K562 (cell line): Measurements from ENCODE around the gene STT3A. TPM values are rescaled to one million over a fixed set of nuclear protein-coding genes. Genes with fewer than 3 reads are reported as not detected.

ENCODE experiments used
- ATAC-seq: fragments of 200-7000 bp; cut with Tn5 transposase; 3 replicates; pipeline ENCODE4 v1.9.1; 2020; ENCODE audit warnings: moderate library complexity
- BruUV-seq: library from RNA; stranded (reverse); fragments of 400-500 nt; replicated peaks from 2 replicates; lab custom pipeline; 2021; lab: Mats Ljungman, UMichigan
- CTCF ChIA-PET: fragments of 300-600 bp; formaldehyde crosslinking; extraction: SDS; loops from one replicate; lab custom pipeline; 2021; ENCODE audit warnings: low intra/inter-chr PET ratio; lab: Yijun Ruan, JAX
- POLR2A ChIA-PET: fragments of 300-600, 350-650 bp; sonication (Branson Sonifier 250); formaldehyde crosslinking; extraction: SDS; loops from one replicate; lab custom pipeline; 2021; ENCODE audit warnings: antibody characterized with exemption, inconsistent platforms; lab: Yijun Ruan, JAX
- DNase-seq, 4 experiments: peaks; one replicate each; pipeline versions ENCODE4 v3.0.0 to v3.0.0-alpha.2; 2011 to 2018; ENCODE audit warnings: low spot score in 3 of 4, mixed read lengths in 3 of 4; ENCODE audit errors: extremely low read depth in 1 of 4
- FAIRE-seq: peaks from 2 replicates; lab custom pipeline; 2011; peaks lifted over from hg19 to GRCh38; lab: Jason Lieb, UNC
- H2AFZ ChIP-seq: 2 replicates; pipeline ENCODE4 v1.6.0; 2011; ENCODE audit warnings: low read depth, low read length, control low read depth, inconsistent platforms
- H3K27ac ChIP-seq: fragments of 200-600 bp; 3 replicates; pipeline ENCODE4 v1.8.0; 2011; ENCODE audit warnings: low read depth, mild to moderate bottlenecking, control low read depth, inconsistent platforms, low read length, moderate library complexity, mixed read lengths; ENCODE audit errors: extremely low read depth
- H3K27me3 ChIP-seq, 2 experiments: fragments of 300-600 bp in 1 of 2; 2 replicates in 1 of 2; 3 replicates in 1 of 2; pipeline versions ENCODE4 v1.6.0 to v1.8.0; 2011; ENCODE audit warnings: inconsistent platforms in 2 of 2, low read length in 2 of 2, mild to moderate bottlenecking in 1 of 2, mixed read lengths in 1 of 2, moderate library complexity in 1 of 2; ENCODE audit not compliant: control insufficient read depth in 2 of 2, insufficient read depth in 2 of 2
- H3K36me3 ChIP-seq: fragments of 300-600 bp; 3 replicates; pipeline ENCODE4 v1.8.0; 2011; ENCODE audit warnings: mild to moderate bottlenecking, low read length, inconsistent platforms; ENCODE audit not compliant: control insufficient read depth, insufficient read depth
- H3K4me1 ChIP-seq, 2 experiments: fragments of 200-600 bp in 1 of 2; replicated peaks in 1 of 2; 2 replicates in 1 of 2; 3 replicates in 1 of 2; pipeline versions ENCODE4 v1.5.1 to v1.8.0; 2011; ENCODE audit warnings: inconsistent platforms in 2 of 2, low read length in 2 of 2, mild to moderate bottlenecking in 1 of 2, mixed read lengths in 1 of 2, moderate library complexity in 1 of 2; ENCODE audit not compliant: control insufficient read depth in 2 of 2, insufficient read depth in 2 of 2
- H3K4me2 ChIP-seq: 2 replicates; pipeline ENCODE4 v1.6.1; 2011; ENCODE audit warnings: low read length, control low read depth, inconsistent platforms, mixed read lengths; ENCODE audit not compliant: insufficient read depth
- H3K4me3 ChIP-seq: fragments of 200-600 bp; sonication (generic), shearing (Covaris generic); 2 replicates; pipeline ENCODE4 v1.5.1; 2016; ENCODE audit warnings: control low read depth, inconsistent platforms
- H3K79me2 ChIP-seq: fragments of 200-600 bp; 3 replicates; pipeline ENCODE4 v1.8.0; 2011; ENCODE audit warnings: low read length, inconsistent platforms; ENCODE audit not compliant: control insufficient read depth, insufficient read depth
- H3K9ac ChIP-seq, 2 experiments: 2 replicates each; pipeline versions ENCODE4 v1.6.0 to v1.6.1; 2011; ENCODE audit warnings: low read depth in 2 of 2, low read length in 2 of 2, control low read depth in 1 of 2, inconsistent platforms in 1 of 2, mild to moderate bottlenecking in 1 of 2, mixed read lengths in 1 of 2; ENCODE audit not compliant: insufficient read depth in 1 of 2
- H3K9me1 ChIP-seq: one replicate; pipeline ENCODE4 v1.6.0; 2011; ENCODE audit warnings: inconsistent platforms, mild to moderate bottlenecking, low read length, moderate library complexity; ENCODE audit not compliant: control insufficient read depth, insufficient read depth
- H3K9me3 ChIP-seq: replicated peaks from 2 replicates; pipeline ENCODE4 v1.5.1; 2011; ENCODE audit warnings: low read depth, low read length, inconsistent platforms; ENCODE audit not compliant: control insufficient read depth, insufficient read depth
- H4K20me1 ChIP-seq: replicated peaks from 2 replicates; pipeline ENCODE4 v1.6.1; 2011; ENCODE audit warnings: low read length, inconsistent platforms, mixed read lengths; ENCODE audit not compliant: control insufficient read depth, insufficient read depth
- ARNT ChIP-seq, 2 experiments: fragments of 450-650 bp; IDR thresholded peaks; 2 replicates each; pipeline ENCODE4 v1.6.1; 2016; ENCODE audit warnings: mild to moderate bottlenecking in 1 of 2
- GABPB1 ChIP-seq: sonication (generic); formaldehyde crosslinking; IDR thresholded peaks from 2 replicates; pipeline ENCODE4 v1.8.0; 2022; ENCODE audit warnings: mild to moderate bottlenecking, missing genetic modification reagents
- HDGF ChIP-seq: fragments of 450-650 bp; IDR thresholded peaks from 2 replicates; pipeline ENCODE4 v1.6.1; 2016
- NFE2 ChIP-seq: IDR thresholded peaks from 2 replicates; pipeline ENCODE4 v1.6.1; 2014; ENCODE audit warnings: antibody characterized with exemption, low read depth
- PHB2 ChIP-seq: fragments of 450-650 bp; IDR thresholded peaks from 2 replicates; pipeline ENCODE4 v1.6.1; 2017; ENCODE audit warnings: low read depth
- WGBS: fragments of 100-300 bp; shearing (Covaris generic); methylation state at CpG from one replicate; pipeline ENCODE4 v1.1.6; 2016; ENCODE audit warnings: low coverage, mixed read lengths; ENCODE audit not compliant: insufficient coverage; ENCODE audit errors: missing lambda C conversion rate; 5-methylcytosine and 5-hydroxymethylcytosine counted together
- in situ Hi-C: fragments of 300-500 bp; cut with MboI; formaldehyde crosslinking; loops from 4 replicates; pipeline ENCODE4 v1.15.0; 2018; ENCODE audit warnings: inconsistent platforms, mixed read lengths
- intact Hi-C: fragments of 100-400 bp; cut with micrococcal nuclease; formaldehyde crosslinking; loops from 2 replicates; pipeline ENCODE4 v1.14.2; 2022
- polyA plus RNA-seq, 8 experiments: library from polyadenylated mRNA; depleted of rRNA in 4 of 8; stranded (reverse) in 5 of 8; unstranded in 3 of 8; fragments of >200 nt; fragmentation: Nextera tagmentation in 2 of 8; fragmentation: Illumina TruSeq in 1 of 8; extraction: Ambion mirVana in 2 of 8; extraction: Trizol in 1 of 8; gene quantifications; 2 replicates each; pipeline versions ENCODE4 v1.2.1 to v1.2.3, GENCODE V29; 2011 to 2014; ENCODE audit warnings: inconsistent platforms in 1 of 8, missing spikeins in 1 of 8
- total RNA-seq, 7 experiments: library from RNA; depleted of rRNA in 6 of 7; stranded (reverse); fragments of >200 nt in 6 of 7; fragmentation: Illumina TruSeq in 2 of 7; extraction: Trizol in 2 of 7; gene quantifications; 2 replicates each; pipeline versions ENCODE4 v1.2.1 to v1.2.3, GENCODE V29; 2011 to 2021; ENCODE audit warnings: low replicate concordance in 1 of 7
- TF ChIP-seq, protein P1 (sequence below): fragments of 250-450 bp; sonication (Bioruptor Pico); IDR thresholded peaks from 2 replicates; pipeline ENCODE4 v1.6.1; 2021; ENCODE audit warnings: mild to moderate bottlenecking
- TF ChIP-seq, protein P2 (sequence below): fragments of 450-650 bp; IDR thresholded peaks from 2 replicates; pipeline ENCODE4 v1.6.1; 2016; ENCODE audit warnings: low read depth
- TF ChIP-seq, protein P3 (sequence below): fragments of 450-650 bp; IDR thresholded peaks from 2 replicates; pipeline ENCODE4 v1.6.1; 2016; ENCODE audit warnings: borderline replicate concordance

The STT3A gene
- total and polyA plus RNA-seq, 9 of the 15 experiments (the other 6 are each of a cell fraction or from before 2014, with no cell fraction given): 70.7 to 330 (median 192) TPM

DNA sequence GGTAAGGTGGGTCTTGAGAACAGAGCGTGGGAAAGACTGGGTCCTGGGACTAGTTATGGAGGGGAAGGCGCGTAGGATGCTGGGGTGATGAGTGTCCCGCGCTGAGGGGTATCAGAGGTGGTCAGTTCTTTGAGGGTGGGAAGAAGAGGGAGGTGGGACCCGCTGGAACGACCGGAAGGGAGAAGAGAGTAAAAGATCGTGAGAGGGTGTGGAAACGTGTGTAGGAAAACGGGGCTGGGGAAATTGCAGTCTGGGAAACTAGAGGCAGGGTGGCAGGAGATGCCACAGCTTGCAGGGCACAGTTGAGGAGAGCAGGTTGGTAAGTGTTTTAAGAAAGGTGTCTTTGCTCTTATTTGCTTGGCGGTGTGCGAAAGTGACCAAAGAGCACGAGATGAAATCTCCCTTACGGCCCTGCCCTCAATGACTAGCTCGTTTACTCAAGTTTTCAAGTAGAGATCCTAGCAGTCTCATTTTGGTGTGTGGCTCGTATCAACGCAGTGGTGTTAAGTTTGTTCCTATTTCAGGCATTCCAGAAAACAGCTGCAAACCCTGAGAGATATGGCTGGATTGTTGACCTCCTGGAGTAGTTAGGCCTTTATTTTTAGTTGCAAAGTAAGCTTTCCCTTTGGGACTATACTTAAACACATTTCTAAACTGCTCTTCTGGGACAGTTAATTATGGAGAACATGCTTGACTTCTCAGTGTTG lies 615 bp downstream of the STT3A start:
- peak; percentile 41 to 69 (median 65) for DNase-seq
- in situ Hi-C loops (no loop called here), intact Hi-C loops (loop anchor here (5.0 kb wide), 1 partner anchor 34 kb away; the partner anchor contains the start of gene CHEK1)
- peaks cover 17 to 18% of the 10 kb centered on the region in 2 experiments for H3K4me1 ChIP-seq
- ChIA-PET POLR2A (interaction anchor here (0.6 to 2.7 kb wide), 11 partner anchors 7 to 137 kb away, joined by 3 to 13 read pairs (median 4); partner anchors contain the start of genes CHEK1 and EI24), CTCF (no interaction called here)
- no peaks in the 10 kb centered on the region for H3K9me3 ChIP-seq
- TSS peak; percentile 76 for BruUV-seq
- FAIRE-seq: peak; percentile 85
- H4K20me1 ChIP-seq: no peaks in the 10 kb centered on the region
- peaks cover 38% of the 10 kb centered on the region for H3K36me3 ChIP-seq
- H2AFZ ChIP-seq: peak overlapping the region; percentile 82
- peak overlapping the region; percentile 99 for H3K4me2 ChIP-seq
- peak overlapping the region; percentile 84 for H3K4me3 ChIP-seq
- no peaks in the 10 kb centered on the region for H3K27me3 ChIP-seq
- peak; percentile 24 for ATAC-seq
- H3K9ac ChIP-seq: peak overlapping the region; percentile 88 to 94
- H3K27ac ChIP-seq: peak overlapping the region; percentile 85
- 0% methylated on average over 15 of the region's 18 CpGs for WGBS
- no peaks in the 10 kb centered on the region for H3K9me1 ChIP-seq
- H3K79me2 ChIP-seq: peaks cover 65% of the 10 kb centered on the region
- TF ChIP-seq HDGF: peak; percentile 89
- peak; percentile 61 for TF ChIP-seq NFE2
- TF ChIP-seq, protein P1, sequence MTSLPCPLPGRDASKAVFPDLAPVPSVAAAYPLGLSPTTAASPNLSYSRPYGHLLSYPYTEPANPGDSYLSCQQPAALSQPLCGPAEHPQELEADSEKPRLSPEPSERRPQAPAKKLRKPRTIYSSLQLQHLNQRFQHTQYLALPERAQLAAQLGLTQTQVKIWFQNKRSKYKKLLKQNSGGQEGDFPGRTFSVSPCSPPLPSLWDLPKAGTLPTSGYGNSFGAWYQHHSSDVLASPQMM (CRISPR knock-in tag): 0 out of 2 replicates have a peak, but pooled peaks have one; percentile 47
- TF ChIP-seq GABPB1 (CRISPR knock-in tag): peak; percentile 45; the same call in 1 of the 2 replicates
- TF ChIP-seq, protein P2, sequence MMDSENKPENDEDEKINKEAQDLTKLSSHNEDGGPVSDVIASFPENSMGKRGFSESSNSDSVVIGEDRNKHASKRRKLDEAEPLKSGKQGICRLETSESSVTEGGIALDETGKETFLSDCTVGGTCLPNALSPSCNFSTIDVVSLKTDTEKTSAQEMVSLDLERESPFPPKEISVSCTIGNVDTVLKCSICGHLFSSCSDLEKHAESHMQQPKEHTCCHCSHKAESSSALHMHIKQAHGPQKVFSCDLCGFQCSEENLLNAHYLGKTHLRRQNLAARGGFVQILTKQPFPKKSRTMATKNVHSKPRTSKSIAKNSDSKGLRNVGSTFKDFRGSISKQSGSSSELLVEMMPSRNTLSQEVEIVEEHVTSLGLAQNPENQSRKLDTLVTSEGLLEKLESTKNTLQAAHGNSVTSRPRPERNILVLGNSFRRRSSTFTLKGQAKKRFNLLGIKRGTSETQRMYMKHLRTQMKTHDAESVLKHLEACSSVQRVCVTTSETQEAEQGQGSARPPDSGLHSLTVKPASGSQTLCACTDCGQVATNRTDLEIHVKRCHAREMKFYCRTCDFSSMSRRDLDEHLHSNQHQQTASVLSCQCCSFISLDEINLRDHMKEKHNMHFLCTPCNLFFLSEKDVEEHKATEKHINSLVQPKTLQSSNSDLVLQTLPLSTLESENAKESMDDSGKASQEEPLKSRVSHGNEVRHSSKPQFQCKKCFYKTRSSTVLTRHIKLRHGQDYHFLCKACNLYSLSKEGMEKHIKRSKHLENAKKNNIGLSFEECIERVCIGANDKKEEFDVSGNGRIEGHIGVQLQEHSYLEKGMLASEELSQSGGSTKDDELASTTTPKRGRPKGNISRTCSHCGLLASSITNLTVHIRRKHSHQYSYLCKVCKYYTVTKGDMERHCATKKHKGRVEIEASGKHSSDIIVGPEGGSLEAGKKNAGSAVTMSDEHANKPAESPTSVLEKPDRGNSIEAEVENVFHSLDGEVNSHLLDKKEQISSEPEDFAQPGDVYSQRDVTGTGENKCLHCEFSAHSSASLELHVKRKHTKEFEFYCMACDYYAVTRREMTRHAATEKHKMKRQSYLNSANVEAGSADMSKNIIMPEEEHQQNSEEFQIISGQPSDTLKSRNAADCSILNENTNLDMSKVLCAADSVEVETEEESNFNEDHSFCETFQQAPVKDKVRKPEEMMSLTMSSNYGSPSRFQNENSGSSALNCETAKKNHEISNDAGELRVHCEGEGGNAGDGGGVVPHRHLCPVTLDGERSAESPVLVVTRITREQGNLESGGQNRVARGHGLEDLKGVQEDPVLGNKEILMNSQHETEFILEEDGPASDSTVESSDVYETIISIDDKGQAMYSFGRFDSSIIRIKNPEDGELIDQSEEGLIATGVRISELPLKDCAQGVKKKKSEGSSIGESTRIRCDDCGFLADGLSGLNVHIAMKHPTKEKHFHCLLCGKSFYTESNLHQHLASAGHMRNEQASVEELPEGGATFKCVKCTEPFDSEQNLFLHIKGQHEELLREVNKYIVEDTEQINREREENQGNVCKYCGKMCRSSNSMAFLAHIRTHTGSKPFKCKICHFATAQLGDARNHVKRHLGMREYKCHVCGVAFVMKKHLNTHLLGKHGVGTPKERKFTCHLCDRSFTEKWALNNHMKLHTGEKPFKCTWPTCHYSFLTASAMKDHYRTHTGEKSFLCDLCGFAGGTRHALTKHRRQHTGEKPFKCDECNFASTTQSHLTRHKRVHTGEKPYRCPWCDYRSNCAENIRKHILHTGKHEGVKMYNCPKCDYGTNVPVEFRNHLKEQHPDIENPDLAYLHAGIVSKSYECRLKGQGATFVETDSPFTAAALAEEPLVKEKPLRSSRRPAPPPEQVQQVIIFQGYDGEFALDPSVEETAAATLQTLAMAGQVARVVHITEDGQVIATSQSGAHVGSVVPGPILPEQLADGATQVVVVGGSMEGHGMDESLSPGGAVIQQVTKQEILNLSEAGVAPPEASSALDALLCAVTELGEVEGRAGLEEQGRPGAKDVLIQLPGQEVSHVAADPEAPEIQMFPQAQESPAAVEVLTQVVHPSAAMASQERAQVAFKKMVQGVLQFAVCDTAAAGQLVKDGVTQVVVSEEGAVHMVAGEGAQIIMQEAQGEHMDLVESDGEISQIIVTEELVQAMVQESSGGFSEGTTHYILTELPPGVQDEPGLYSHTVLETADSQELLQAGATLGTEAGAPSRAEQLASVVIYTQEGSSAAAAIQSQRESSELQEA: peak; percentile 29; the same call in 1 of the 2 replicates
- TF ChIP-seq, protein P3, sequence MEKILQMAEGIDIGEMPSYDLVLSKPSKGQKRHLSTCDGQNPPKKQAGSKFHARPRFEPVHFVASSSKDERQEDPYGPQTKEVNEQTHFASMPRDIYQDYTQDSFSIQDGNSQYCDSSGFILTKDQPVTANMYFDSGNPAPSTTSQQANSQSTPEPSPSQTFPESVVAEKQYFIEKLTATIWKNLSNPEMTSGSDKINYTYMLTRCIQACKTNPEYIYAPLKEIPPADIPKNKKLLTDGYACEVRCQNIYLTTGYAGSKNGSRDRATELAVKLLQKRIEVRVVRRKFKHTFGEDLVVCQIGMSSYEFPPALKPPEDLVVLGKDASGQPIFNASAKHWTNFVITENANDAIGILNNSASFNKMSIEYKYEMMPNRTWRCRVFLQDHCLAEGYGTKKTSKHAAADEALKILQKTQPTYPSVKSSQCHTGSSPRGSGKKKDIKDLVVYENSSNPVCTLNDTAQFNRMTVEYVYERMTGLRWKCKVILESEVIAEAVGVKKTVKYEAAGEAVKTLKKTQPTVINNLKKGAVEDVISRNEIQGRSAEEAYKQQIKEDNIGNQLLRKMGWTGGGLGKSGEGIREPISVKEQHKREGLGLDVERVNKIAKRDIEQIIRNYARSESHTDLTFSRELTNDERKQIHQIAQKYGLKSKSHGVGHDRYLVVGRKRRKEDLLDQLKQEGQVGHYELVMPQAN: 0 out of 2 replicates have a peak, but pooled peaks have one; percentile 69
- 0 out of 4 replicates have a peak, but pooled peaks of 1 of the 2 experiments have one; percentile 42 for TF ChIP-seq ARNT (IDR thresholded peaks at IDR 0.05)
- TF ChIP-seq PHB2: peak; percentile 59; the same call in 1 of the 2 replicates
